Measurements from ENCODE around the gene TLR5. TPM values are rescaled to one million over a fixed set of nuclear protein-coding genes. Genes with fewer than 3 reads are reported as not detected.

TLR5 gene
- polyA plus RNA-seq, 4 donors: 1.8 TPM; not detected in 2

DNA sequence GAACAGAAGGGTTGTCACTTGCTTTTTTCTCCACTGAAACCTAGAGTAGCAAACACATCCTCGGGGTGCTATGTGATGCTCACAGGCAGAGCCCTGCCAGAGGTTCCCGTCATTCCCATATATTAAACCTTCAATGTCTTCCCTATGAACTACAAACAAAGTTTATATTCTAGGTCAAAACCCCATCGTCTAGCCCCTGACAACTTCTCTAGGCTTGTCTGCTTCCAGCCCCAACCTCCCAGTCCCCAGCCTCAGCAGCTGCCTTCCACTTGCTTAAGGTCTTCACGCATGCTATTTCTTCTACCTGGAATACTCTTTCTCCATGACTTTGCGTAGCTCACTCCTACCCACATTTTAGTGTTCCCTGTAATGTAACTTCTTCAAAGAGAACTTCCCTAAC, 1.9 kb upstream of the TLR5 start:
- Histone ChIP-seq H3K27ac (ENCODE audit: low read depth in 1 of 3, low read length in 2 of 3) (no peak overlapping the region), H3K27me3 (ENCODE audit: control insufficient read depth in 3 of 3, insufficient read depth in 3 of 3, low read length in 3 of 3) (no peaks in the 10 kb centered on the region), H3K36me3 (ENCODE audit: control insufficient read depth in 3 of 3, insufficient read depth in 2 of 3, low read depth in 1 of 3, low read length in 3 of 3) (no peaks in the 10 kb centered on the region), H3K4me3 (ENCODE audit: low read depth in 1 of 3, low read length in 3 of 3) (no peak overlapping the region), H3K4me1 (ENCODE audit: control insufficient read depth in 3 of 3, insufficient read depth in 2 of 3, low read depth in 1 of 3, low read length in 2 of 3) (peaks cover 0 to 16% (median 1%) of the 10 kb centered on the region in 3 donors), H3K9me3 (ENCODE audit: control insufficient read depth in 2 of 2, insufficient read depth in 1 of 2, low read depth in 1 of 2, low read length in 1 of 2) (peaks cover 0 to 5% of the 10 kb centered on the region in 2 donors)
- DNase-seq (no peak), FAIRE-seq (no peak)
- WGBS, 3 donors: 88 to 91% (median 89%) methylated on average over 5 of the region's 5 CpGs

DNA sequence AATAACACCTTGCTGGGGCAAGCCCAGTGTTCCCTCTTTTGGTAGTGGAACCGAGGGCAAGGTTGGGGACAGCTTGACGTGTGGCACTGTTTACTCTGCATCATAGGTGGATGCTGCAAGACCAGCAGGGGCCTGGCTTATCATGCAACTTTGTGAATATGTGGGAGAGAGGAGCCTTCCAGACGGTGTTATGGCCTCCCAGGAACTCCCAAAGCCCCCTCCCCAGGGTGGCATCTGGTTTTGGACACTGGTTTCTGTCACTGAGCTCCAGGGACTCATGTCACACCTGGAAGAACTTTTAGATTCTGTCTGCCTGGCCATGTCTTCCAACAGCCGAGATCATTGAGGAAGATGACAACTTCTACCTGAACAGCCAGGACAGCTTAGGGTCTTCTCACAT, 1.4 kb upstream of the TLR5 start:
- H3K27me3 ChIP-seq (ENCODE audit: control insufficient read depth in 3 of 3, insufficient read depth in 3 of 3, low read length in 3 of 3): no peaks in the 10 kb centered on the region
- peaks cover 0 to 16% (median 1%) of the 10 kb centered on the region in 3 donors for H3K4me1 ChIP-seq (ENCODE audit: control insufficient read depth in 3 of 3, insufficient read depth in 2 of 3, low read depth in 1 of 3, low read length in 2 of 3)
- 28 to 77% (median 60%) methylated on average over 4 of the region's 4 CpGs for WGBS, 3 donors
- no peaks in the 10 kb centered on the region for H3K36me3 ChIP-seq (ENCODE audit: control insufficient read depth in 3 of 3, insufficient read depth in 2 of 3, low read depth in 1 of 3, low read length in 3 of 3)
- DNase-seq (no peak), FAIRE-seq (no peak)
- H3K4me3 ChIP-seq (ENCODE audit: low read depth in 1 of 3, low read length in 3 of 3): no peak overlapping the region
- peak overlapping the region in 1 of 3 donors; percentile 1 for H3K27ac ChIP-seq (ENCODE audit: low read depth in 1 of 3, low read length in 2 of 3)
- H3K9me3 ChIP-seq (ENCODE audit: control insufficient read depth in 2 of 2, insufficient read depth in 1 of 2, low read depth in 1 of 2, low read length in 1 of 2): peaks cover 0 to 5% of the 10 kb centered on the region in 2 donors

GRCh38 chr1:223143537-223144248, 645 bp upstream of the TLR5 start:
- peak overlapping the region in 2 of 3 donors; percentile 44 to 54 for H3K4me3 ChIP-seq (ENCODE audit: low read depth in 1 of 3, low read length in 3 of 3)
- DNase-seq (peak; percentile 61 to 79), FAIRE-seq (no peak)
- H3K36me3 ChIP-seq (ENCODE audit: control insufficient read depth in 3 of 3, insufficient read depth in 2 of 3, low read depth in 1 of 3, low read length in 3 of 3): no peaks in the 10 kb centered on the region
- H3K9me3 ChIP-seq (ENCODE audit: control insufficient read depth in 2 of 2, insufficient read depth in 1 of 2, low read depth in 1 of 2, low read length in 1 of 2): peaks cover 0 to 5% of the 10 kb centered on the region in 2 donors
- H3K27ac ChIP-seq (ENCODE audit: low read depth in 1 of 3, low read length in 2 of 3): peak overlapping the region; percentile 27 to 72 (median 58)
- no peaks in the 10 kb centered on the region for H3K27me3 ChIP-seq (ENCODE audit: control insufficient read depth in 3 of 3, insufficient read depth in 3 of 3, low read length in 3 of 3)
- WGBS, 3 donors: 9 to 32% (median 10%) methylated on average over 11 of the region's 11 CpGs
- H3K4me1 ChIP-seq (ENCODE audit: control insufficient read depth in 3 of 3, insufficient read depth in 2 of 3, low read depth in 1 of 3, low read length in 2 of 3): peaks cover 0 to 16% (median 1%) of the 10 kb centered on the region in 3 donors

DNA sequence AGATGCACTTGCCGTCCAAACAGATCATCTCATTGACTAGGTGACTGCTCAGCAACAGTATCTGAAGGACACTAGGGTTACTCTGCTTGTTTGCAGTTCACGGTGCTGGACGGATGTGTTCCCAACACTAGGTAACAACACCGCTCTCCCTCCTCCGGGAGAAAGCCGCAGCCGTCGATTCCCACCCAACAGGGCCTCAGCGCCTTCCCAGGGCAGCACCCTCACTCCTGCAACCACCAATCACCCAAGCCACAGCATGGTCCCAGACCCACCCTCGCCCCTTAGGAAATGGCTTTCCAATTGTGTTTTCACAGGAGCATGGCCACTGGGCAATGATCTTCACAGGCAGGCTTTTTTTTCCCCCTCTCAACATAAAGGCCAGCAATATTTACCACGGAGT, 779 bp downstream of the TLR5 start:
- 84 to 90% (median 86%) methylated on average over 11 of the region's 11 CpGs for WGBS, 3 donors
- Histone ChIP-seq H3K9me3 (ENCODE audit: control insufficient read depth in 2 of 2, insufficient read depth in 1 of 2, low read depth in 1 of 2, low read length in 1 of 2) (no peaks in the 10 kb centered on the region), H3K36me3 (ENCODE audit: control insufficient read depth in 3 of 3, insufficient read depth in 2 of 3, low read depth in 1 of 3, low read length in 3 of 3) (no peaks in the 10 kb centered on the region), H3K4me3 (ENCODE audit: low read depth in 1 of 3, low read length in 3 of 3) (peak overlapping the region in 1 of 3 donors; percentile 66), H3K27ac (ENCODE audit: low read depth in 1 of 3, low read length in 2 of 3) (no peak overlapping the region), H3K4me1 (ENCODE audit: control insufficient read depth in 3 of 3, insufficient read depth in 2 of 3, low read depth in 1 of 3, low read length in 2 of 3) (peaks cover 0 to 16% (median 1%) of the 10 kb centered on the region in 3 donors), H3K27me3 (ENCODE audit: control insufficient read depth in 3 of 3, insufficient read depth in 3 of 3, low read length in 3 of 3) (no peaks in the 10 kb centered on the region)
- no peak for FAIRE-seq
- DNase-seq: peak in 1 of 2 donors; percentile 19

DNA sequence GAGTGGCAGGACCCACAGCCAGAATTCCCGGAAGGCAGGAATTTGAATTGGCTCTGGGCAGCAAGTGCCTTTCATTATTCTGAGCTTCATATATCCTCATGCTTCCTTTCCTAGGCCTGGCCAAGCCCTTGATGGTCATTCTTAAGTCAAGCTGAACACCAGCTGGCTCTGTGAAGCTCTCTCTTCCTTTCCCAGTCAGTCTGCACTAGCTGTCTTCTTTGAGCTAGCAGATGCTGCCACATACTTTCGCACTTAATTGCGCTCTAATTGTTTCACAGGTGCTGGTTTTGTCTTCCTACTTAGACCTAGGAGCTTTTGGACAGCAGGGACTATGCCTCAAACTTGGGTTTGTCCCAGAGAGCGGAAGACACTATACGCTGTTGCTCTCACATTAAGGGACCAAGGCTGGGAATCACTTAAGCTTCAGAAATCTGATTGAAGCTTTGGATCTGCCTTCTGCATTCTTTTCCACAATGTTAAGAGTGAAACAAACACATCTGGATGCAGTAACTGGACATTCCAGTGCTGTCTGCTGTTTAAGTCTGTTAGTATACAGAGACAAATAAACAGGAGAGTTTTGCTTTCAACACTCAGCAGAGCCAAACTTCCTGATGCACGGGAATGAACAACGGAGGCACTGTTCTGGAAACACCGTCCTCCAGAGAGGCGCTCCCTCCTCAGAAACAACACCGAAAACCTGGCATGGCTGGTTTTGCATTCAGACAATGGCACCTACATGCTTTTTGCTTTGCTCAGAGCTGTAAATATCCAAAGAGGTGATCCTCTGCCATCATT, 2.2 kb downstream of the TLR5 start:
- Histone ChIP-seq H3K4me3 (ENCODE audit: low read depth in 1 of 3, low read length in 3 of 3) (no peak overlapping the region), H3K4me1 (ENCODE audit: control insufficient read depth in 3 of 3, insufficient read depth in 2 of 3, low read depth in 1 of 3, low read length in 2 of 3) (peaks cover 0 to 16% (median 1%) of the 10 kb centered on the region in 3 donors), H3K36me3 (ENCODE audit: control insufficient read depth in 3 of 3, insufficient read depth in 2 of 3, low read depth in 1 of 3, low read length in 3 of 3) (no peaks in the 10 kb centered on the region), H3K9me3 (ENCODE audit: control insufficient read depth in 2 of 2, insufficient read depth in 1 of 2, low read depth in 1 of 2, low read length in 1 of 2) (no peaks in the 10 kb centered on the region), H3K27me3 (ENCODE audit: control insufficient read depth in 3 of 3, insufficient read depth in 3 of 3, low read length in 3 of 3) (no peaks in the 10 kb centered on the region), H3K27ac (ENCODE audit: low read depth in 1 of 3, low read length in 2 of 3) (peak overlapping the region in 1 of 3 donors; percentile 11)
- WGBS, 3 donors: 51 to 60% (median 59%) methylated on average over 10 of the region's 10 CpGs
- FAIRE-seq (no peak), DNase-seq (peak in 1 of 2 donors; percentile 29)

GRCh38 chr1:223137455-223138085, 5.5 kb downstream of the TLR5 start:
- Histone ChIP-seq H3K27me3 (ENCODE audit: control insufficient read depth in 3 of 3, insufficient read depth in 3 of 3, low read length in 3 of 3) (peaks cover 0 to 4% (median 0%) of the 10 kb centered on the region in 3 donors), H3K36me3 (ENCODE audit: control insufficient read depth in 3 of 3, insufficient read depth in 2 of 3, low read depth in 1 of 3, low read length in 3 of 3) (no peaks in the 10 kb centered on the region), H3K9me3 (ENCODE audit: control insufficient read depth in 2 of 2, insufficient read depth in 1 of 2, low read depth in 1 of 2, low read length in 1 of 2) (no peaks in the 10 kb centered on the region), H3K4me3 (ENCODE audit: low read depth in 1 of 3, low read length in 3 of 3) (no peak overlapping the region), H3K4me1 (ENCODE audit: control insufficient read depth in 3 of 3, insufficient read depth in 2 of 3, low read depth in 1 of 3, low read length in 2 of 3) (peaks cover 0 to 4% (median 0%) of the 10 kb centered on the region in 3 donors), H3K27ac (ENCODE audit: low read depth in 1 of 3, low read length in 2 of 3) (no peak overlapping the region)
- DNase-seq (peak; percentile 68 to 76), FAIRE-seq (no peak)
- 76 to 91% (median 82%) methylated on average over 2 of the region's 2 CpGs for WGBS, 3 donors

GRCh38 chr1:223136086-223136485, 7.0 kb downstream of the TLR5 start:
- Histone ChIP-seq H3K36me3 (ENCODE audit: control insufficient read depth in 3 of 3, insufficient read depth in 2 of 3, low read depth in 1 of 3, low read length in 3 of 3) (no peaks in the 10 kb centered on the region), H3K27ac (ENCODE audit: low read depth in 1 of 3, low read length in 2 of 3) (no peak overlapping the region), H3K9me3 (ENCODE audit: control insufficient read depth in 2 of 2, insufficient read depth in 1 of 2, low read depth in 1 of 2, low read length in 1 of 2) (no peaks in the 10 kb centered on the region), H3K4me1 (ENCODE audit: control insufficient read depth in 3 of 3, insufficient read depth in 2 of 3, low read depth in 1 of 3, low read length in 2 of 3) (peaks cover 0 to 4% (median 0%) of the 10 kb centered on the region in 3 donors), H3K27me3 (ENCODE audit: control insufficient read depth in 3 of 3, insufficient read depth in 3 of 3, low read length in 3 of 3) (peaks cover 0 to 4% (median 0%) of the 10 kb centered on the region in 3 donors), H3K4me3 (ENCODE audit: low read depth in 1 of 3, low read length in 3 of 3) (no peak overlapping the region)
- no peak for FAIRE-seq
- DNase-seq: no peak
- WGBS, 3 donors: 60 to 80% (median 66%) methylated on average over 2 of the region's 2 CpGs

All from small intestine (tissue), 7 donors.